CD4-positive, alpha-beta T cell treated with Interleukin-6 at 100 ng/mL for 8 hours (primary cell): ENCODE data around the gene RAPGEF2.

ENCODE experiments used
- DNase-seq: peaks from one replicate; pipeline ENCODE4 v3.0.0-alpha.2; 2020; ENCODE audit warnings: mixed read lengths, low spot score

Gene RAPGEF2

DNA sequence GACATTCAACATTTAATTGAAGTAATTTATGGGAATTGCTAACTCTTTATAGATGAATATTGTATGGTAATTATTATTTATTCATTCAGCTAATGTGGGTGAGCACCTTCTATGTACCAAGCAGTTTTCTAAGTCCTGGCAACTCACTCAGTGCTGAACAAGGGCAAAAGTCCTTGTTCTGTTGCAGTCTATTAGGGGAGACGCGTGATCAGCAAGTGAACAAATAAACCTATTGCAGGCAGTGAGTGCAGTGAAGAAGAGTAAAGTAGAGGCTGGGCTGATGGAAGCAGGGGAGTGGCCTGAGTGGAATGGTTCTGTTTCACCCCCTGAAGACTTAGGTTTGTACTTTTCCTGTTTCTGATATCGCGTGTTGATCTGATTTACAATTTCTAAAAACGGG lies 214.3 kb downstream of the RAPGEF2 start:
- no peak for DNase-seq

GRCh38 chr4:159319027-159319426 lies 216.1 kb downstream of the RAPGEF2 start:
- DNase-seq, result no peak

DNA sequence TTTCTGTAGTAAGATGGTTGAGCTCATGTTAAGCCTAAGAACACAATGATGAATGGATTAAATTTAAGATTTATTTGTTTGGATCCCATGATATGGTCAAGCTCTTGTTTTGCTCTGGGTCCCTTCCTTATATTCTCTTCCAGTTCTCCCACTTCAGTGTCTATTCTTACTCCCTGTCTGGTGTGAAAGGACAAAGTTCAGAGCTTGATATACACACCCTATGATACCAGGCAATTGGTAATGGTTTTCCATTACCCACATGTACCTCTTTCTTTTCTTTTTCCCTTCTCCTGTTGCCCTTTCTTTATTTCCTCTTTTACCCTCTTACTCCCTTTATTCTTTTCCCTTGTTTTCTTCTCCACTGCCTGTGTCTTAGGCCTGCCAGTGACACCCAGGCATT lies 223.6 kb downstream of the RAPGEF2 start:
- no peak for DNase-seq

GRCh38 chr4:159328766-159329165 lies 225.9 kb downstream of the RAPGEF2 start:
- DNase-seq, result no peak

- DNase-seq, result no peak
Measured at GRCh38 chr4:159334461-159334860, 231.6 kb downstream of the RAPGEF2 start.

DNA sequence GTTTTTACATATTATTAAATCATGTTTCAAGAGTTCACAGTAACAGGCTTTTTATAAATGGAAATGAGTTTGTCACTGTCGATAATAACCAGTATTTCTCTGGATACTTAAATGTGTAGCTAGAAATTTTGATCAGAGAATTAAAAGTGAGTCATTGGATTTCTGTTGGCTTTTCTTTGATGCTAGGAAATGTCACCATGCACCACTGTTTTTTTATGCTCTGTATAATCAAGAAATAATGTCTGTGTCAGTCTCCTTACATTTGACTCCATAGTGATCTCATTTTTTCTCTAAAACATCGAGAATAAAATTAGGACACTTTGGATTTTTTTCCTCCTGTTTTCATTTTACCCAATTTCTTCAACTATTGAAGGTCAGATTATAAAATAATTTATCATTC lies 234.2 kb downstream of the RAPGEF2 start:
- no peak for DNase-seq

GRCh38 chr4:159341522-159341921 lies 238.6 kb downstream of the RAPGEF2 start:
- no peak for DNase-seq

- no peak for DNase-seq
Measured at GRCh38 chr4:159342374-159342773, 239.5 kb downstream of the RAPGEF2 start.

- DNase-seq, result no peak
Measured at GRCh38 chr4:159343116-159343515, 240.2 kb downstream of the RAPGEF2 start.

GRCh38 chr4:159344877-159345276 lies 242.0 kb downstream of the RAPGEF2 start:
- no peak for DNase-seq

GRCh38 chr4:159346681-159347080 lies 243.8 kb downstream of the RAPGEF2 start:
- no peak for DNase-seq

GRCh38 chr4:159347813-159348212 lies 244.9 kb downstream of the RAPGEF2 start:
- DNase-seq, result no peak

DNA sequence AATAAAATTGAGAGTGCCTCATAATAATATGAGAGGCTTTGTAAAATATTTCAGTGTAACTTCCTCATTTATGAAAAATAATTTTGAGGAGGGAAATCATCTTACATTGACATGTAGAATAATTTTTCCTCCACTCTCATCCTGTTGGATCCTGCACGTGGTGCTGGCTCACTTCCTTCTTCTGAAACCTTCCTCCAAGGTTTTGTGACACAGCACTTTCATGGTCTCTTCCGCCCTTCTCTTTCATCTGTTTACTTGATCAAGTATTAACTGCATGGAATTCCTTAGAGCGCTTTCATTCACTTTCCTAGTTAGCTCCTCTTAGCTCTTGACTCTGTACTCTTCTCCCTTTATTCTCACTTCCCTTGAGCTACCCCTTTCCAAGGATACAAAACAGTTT lies 246.5 kb downstream of the RAPGEF2 start:
- no peak for DNase-seq

- no peak for DNase-seq
Measured at GRCh38 chr4:159352609-159353008, 249.7 kb downstream of the RAPGEF2 start.

DNA sequence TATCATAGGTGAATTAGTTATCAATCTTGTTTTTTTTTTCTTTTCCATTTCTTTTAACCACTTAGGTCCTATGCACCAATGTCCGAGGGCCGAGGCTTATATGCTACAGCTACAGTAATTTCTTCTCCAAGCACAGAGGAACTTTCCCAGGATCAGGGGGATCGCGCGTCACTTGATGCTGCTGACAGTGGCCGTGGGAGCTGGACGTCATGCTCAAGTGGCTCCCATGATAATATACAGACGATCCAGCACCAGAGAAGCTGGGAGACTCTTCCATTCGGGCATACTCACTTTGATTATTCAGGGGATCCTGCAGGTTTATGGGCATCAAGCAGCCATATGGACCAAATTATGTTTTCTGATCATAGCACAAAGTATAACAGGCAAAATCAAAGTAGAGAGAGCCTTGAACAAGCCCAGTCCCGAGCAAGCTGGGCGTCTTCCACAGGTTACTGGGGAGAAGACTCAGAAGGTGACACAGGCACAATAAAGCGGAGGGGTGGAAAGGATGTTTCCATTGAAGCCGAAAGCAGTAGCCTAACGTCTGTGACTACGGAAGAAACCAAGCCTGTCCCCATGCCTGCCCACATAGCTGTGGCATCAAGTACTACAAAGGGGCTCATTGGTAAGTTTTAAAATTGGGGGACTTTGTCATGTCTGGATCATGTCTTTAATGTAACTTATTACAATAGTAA lies 250.7 kb downstream of the RAPGEF2 start:
- DNase-seq, result no peak

DNA sequence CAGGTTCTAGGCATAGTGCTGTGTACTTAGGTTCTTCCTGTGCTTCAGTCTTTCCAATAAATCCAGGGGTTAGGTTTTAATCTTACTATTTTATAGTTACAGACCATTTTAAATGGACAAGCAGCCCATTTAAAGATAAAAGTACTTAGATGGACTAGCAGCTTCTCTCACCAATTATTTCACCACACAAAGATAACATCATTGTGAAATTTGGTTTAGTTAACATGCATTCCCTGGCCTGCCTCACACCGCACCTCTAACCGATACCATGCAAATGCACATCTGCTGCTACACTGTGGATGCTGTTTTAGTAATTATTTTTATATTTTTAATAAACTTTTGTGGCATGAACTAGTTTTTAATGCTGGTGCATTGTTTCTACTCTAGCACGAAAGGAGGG lies 252.6 kb downstream of the RAPGEF2 start:
- no peak for DNase-seq

GRCh38 chr4:159357350-159357749 lies 254.5 kb downstream of the RAPGEF2 start:
- no peak for DNase-seq

DNA sequence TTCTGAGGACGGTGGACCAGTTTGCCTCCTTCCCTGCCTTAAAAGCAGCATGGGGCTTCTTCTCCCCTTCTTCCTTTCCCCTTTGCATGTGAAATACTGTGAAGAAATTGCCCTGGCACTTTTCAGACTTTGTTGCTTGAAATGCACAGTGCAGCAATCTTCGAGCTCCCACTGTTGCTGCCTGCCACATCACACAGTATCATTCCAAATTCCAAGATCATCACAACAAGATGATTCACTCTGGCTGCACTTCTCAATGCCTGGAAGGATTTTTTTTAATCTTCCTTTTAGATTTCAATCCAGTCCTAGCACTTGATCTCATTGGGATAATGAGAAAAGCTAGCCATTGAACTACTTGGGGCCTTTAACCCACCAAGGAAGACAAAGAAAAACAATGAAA lies 255.3 kb downstream of the RAPGEF2 start:
- no peak for DNase-seq

GRCh38 chr4:159360549-159360948 lies 257.7 kb downstream of the RAPGEF2 start:
- DNase-seq, result no peak

GRCh38 chr4:159363361-159363760 lies 260.5 kb downstream of the RAPGEF2 start:
- DNase-seq, result no peak

DNA sequence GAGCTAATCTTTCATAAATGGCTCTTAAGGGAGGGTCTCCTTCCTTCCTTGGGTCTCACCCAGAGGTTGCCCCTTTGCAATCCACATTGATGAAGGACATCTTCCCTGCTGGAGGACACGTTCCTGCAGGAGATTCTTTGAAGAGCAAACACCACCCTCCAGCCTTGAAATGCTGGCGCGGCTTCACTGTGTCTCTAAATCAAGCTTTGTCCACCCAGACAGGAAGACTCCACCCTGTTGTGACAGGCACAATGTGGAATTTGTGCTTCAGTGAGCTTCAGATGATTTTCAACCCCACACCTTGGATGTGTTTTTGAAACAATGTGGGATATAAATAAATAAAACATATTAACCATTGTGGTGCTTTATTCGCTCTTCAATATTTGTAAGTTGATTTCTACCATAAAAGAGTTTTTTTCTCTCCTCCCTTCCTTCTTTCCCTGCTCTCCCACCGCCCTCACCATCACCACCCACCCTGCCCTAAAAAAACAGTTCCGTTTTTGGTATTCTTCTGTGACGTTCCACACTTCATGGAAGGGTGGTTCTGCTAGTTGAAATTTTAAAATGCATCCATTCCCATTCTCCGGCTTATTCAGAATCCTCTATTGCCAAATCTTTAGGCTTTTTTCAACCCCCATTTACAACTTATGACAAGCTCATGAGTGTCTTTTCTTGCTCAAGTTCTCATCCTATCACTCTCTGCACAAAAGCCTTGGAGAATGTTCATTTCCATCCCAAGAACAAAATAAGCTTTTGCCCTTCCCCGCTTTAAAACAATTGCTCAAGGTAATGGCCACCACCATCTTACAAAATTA lies 264.3 kb downstream of the RAPGEF2 start:
- DNase-seq, result no peak

DNA sequence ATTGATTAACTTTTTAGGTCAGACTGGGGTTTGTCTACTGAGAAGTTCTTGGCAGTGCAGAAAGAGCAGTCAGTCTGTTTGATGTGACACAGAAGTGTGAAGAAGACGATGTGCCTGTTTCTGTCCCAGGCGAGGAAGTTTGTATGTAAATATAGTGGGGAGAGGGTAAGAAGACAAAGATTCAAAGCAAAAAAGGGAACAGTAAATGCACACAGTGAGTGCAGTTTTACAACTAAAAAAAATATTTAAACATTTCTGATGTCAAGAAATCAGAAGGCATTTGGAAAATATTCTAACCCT lies 264.9 kb downstream of the RAPGEF2 start:
- no peak for DNase-seq

GRCh38 chr4:159368320-159368719 lies 265.4 kb downstream of the RAPGEF2 start:
- no peak for DNase-seq

DNA sequence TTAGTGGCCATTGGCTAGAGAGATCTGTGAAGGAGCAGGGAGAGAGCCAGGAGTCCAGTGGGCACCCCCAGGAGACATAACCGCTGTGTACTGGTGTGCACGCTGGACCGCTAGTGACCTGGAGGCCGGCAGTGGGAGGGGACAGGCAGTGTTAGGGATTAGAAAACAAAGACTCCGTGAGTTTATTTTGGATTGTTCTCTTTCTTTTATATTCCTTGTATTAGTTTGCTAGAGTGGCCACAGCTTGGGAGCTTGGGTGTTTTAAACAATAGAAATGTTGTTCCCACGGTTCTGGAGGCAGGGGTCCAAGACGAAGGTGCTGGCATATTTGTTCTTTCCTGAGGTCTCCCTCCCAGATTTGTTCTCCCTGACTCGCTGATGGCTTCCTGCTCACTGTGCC lies 266.4 kb downstream of the RAPGEF2 start:
- DNase-seq, result no peak
